Fibroblast of mammary gland (primary cell): ENCODE data around the gene NEK4.

ENCODE experiments used
- DNase-seq: peaks from one replicate; pipeline ENCODE4 v3.0.0-alpha.2; 2010; ENCODE audit warnings: low read depth
- H3K4me3 ChIP-seq: 2 replicates; pipeline ENCODE4 v1.5.1; 2011; ENCODE audit warnings: low read depth, mild to moderate bottlenecking, low read length, moderate library complexity; ENCODE audit not compliant: control insufficient read depth
- CTCF ChIP-seq: conservative IDR thresholded peaks from 2 replicates; pipeline ENCODE4 v1.5.1; 2011; ENCODE audit warnings: low read depth, low read length, inconsistent platforms; ENCODE audit not compliant: control insufficient read depth, insufficient read depth

NEK4 gene

GRCh38 chr3:52685285-52685708 lies 85.4 kb downstream of the NEK4 start:
- peak overlapping the region; percentile 85 for H3K4me3 ChIP-seq
- no peak for DNase-seq
- TF ChIP-seq CTCF, result no peak

DNA sequence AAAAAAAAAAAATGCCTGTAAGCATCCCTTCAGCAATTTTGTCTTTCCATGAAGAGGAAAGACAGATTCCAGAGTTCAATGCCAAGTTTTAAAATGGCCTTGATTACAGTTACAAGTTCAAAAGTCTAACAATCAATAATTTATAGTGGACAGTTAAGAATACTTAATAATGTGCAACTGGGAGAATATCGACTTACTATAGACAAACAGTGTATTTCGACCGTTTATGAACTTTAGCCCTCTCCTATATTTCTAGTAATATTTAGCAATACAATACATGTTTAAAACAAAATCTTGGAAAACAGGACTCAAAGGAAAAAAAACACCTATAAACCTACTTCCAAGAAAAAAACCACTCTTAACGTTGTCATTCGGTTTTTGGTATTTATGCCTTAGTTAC lies 86.6 kb downstream of the NEK4 start:
- DNase-seq, result no peak
- no peak overlapping the region for H3K4me3 ChIP-seq
- TF ChIP-seq CTCF, result no peak

DNA sequence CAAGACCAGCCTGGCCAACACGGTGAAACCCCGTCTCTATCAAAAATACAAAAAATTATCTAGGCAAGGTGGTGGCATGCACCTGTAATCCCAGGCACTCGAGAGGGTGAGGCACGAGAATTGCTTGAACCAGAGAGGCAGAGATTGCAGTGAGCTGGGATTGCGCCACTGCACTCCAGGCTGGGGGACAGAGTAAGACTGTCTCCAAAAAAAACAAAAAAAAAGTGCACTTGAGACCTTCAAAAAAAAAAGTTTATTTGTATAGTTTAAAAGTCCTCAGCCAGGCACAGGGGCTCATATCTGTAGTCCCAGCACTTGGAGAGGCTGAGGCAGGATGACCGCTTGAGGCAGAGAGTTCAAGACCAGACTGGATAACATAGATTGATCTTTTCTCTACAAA lies 87.1 kb downstream of the NEK4 start:
- peak; percentile 46 for DNase-seq
- no peak for TF ChIP-seq CTCF
- H3K4me3 ChIP-seq, result no peak overlapping the region

DNA sequence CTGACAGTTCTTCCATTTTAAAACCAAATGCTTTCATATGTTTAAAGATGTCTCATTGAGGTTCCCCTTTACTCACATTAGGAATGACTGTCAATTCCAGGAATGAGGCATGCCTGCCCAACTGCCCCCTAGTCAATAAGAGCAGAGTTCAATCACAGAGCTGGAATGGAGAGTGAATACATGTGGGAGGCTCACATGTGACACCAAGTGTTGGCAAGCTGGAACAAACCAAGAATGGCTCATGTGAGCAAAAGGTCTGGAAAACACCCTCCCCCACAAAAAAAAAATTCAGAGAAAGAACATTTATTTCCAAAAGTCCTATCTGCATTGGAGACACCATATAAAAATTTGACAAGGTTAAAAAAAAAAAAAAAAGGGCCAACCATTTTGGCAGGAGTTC lies 88.7 kb downstream of the NEK4 start:
- peak; percentile 96 for DNase-seq
- TF ChIP-seq CTCF, result no peak
- no peak overlapping the region for H3K4me3 ChIP-seq

DNA sequence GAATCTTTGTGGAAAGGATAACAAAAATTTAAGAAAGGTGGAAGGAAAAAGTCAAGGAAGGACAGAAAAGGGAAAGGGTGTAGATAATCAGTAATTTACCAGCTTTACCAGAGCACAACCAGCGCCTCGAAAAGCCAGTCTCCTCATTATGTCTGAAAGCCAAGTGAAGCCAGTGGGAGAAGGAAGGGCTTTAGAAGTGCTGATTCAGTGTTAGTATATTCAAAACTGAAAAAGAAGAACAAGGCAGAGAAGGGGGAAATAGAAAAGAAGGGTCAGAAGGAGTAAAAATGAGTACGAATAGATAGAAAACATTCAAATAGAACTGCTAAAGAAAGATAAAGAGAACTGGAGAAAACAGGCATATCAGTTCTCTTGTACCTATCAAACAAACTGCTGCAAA lies 89.1 kb downstream of the NEK4 start:
- H3K4me3 ChIP-seq, result no peak overlapping the region
- TF ChIP-seq CTCF, result no peak
- no peak for DNase-seq

- no peak overlapping the region for H3K4me3 ChIP-seq
- no peak for TF ChIP-seq CTCF
- peak; percentile 46 for DNase-seq
Measured at GRCh38 chr3:52679811-52680210, 90.9 kb downstream of the NEK4 start.

- DNase-seq, result peak; percentile 33
Measured at GRCh38 chr3:52679199-52679538, 91.6 kb downstream of the NEK4 start.

More at GRCh38 chr3:52679199-52679538, 91.6 kb downstream of the NEK4 start:
- no peak overlapping the region for H3K4me3 ChIP-seq
- no peak for TF ChIP-seq CTCF
